ENCODE measurements around the gene RASSF8. TPM values are rescaled to one million over a fixed set of nuclear protein-coding genes. Genes with fewer than 3 reads are reported as not detected.

Gene RASSF8
- total RNA-seq, 1 experiment from 2014 or later, result 9.2 TPM

DNA sequence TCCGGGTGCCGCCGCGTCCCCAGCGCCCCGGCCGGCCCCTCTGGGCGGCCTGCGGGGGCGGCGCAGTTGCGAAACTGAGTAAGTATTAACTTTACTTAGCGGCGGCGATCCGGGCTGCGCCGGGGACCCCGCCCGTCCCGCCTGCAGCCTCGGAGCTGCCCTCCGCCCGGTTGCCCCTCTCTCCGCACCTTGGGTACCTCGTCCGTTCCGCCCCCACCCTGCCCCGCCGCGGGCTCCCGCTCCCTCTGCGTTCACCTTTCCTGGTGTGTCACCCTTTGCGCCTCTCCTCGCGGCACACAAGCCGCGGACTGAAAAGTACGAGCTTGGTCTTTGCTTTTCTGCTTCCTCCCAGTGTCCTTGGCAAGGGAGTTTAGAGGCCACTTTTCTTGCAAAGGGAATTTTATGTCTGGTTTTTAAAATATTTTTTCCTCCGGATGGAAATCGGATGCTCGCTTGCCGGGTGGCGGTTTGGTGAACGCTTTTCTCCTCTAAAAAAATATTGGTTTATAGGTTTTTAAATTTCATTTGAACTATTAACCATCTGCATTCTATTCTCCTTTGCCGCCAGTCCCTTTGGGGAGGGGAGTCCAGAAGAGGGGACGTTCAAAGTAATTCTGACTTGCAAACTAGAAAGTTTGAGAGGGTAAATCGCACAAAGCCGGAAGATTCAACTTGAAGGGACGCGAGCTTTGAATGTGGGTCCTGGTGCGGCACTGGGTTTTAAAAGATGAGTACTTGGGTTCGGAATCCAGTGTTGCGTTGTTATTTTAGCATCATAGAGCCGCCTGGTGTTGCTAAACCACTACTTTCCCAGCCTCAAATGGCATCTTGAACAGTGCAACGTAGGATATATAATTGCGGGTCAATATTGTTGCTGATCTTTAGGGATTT lies 834 bp downstream of the RASSF8 start:
- Histone ChIP-seq H3K79me2 (ENCODE audit: insufficient read depth, low read length) (no peaks in the 10 kb centered on the region), H3K4me3 (replicated peaks in 1 of 2; ENCODE audit: low read depth in 1 of 2, low read length in 2 of 2) (peak overlapping the region; percentile 63 to 70), H3K27me3 (ENCODE audit: insufficient read depth, low read length) (no peaks in the 10 kb centered on the region), H4K20me1 (ENCODE audit: insufficient read depth) (no peaks in the 10 kb centered on the region), H3K36me3 (ENCODE audit: control insufficient read depth in 1 of 2, insufficient read depth in 2 of 2, low read length in 2 of 2) (no peaks in the 10 kb centered on the region), H3K27ac (ENCODE audit: low read depth, low read length) (peak overlapping the region; percentile 71; the same call in 1 of the 2 replicates), H3K9me3 (ENCODE audit: control insufficient read depth in 1 of 2, insufficient read depth in 1 of 2, low read depth in 1 of 2, low read length in 2 of 2) (no peaks in the 10 kb centered on the region), H3K9me2 (ENCODE audit: insufficient read depth) (no peaks in the 10 kb centered on the region), H3K9ac (ENCODE audit: low read length) (peak overlapping the region; percentile 64), H2AFZ (ENCODE audit: low read depth, low read length, poor library complexity, severe bottlenecking) (no peak overlapping the region), H3K4me1 (ENCODE audit: control insufficient read depth in 1 of 2, insufficient read depth in 2 of 2, low read length in 2 of 2) (peaks cover 10 to 13% of the 10 kb centered on the region in 2 experiments), H3K4me2 (ENCODE audit: low read length) (peak overlapping the region; percentile 89)
- ChIA-PET CTCF (interaction anchor here (0.7 kb wide), 1 partner anchor 12 kb away, joined by 3 read pairs; no protein-coding TSS in a partner anchor), POLR2A (no interaction called here), RAD21 (ENCODE audit: low non-redundant PET in 1 of 2, low total read pairs in 2 of 2, uncharacterized antibody in 2 of 2, unreplicated experiment in 2 of 2) (no interaction called here)
- ATAC-seq, result peak; percentile 44
- intact Hi-C loops (cut with micrococcal nuclease), result no loop called here
- no TSS peak for BruUV-seq (replicated peaks)
- DNase-seq (ENCODE audit: low read depth, low spot score), result no peak
- TF ChIP-seq EGR1 (IDR thresholded peaks at IDR 0.05; ENCODE audit: low read depth) (peak; percentile 75), JUND (IDR thresholded peaks at IDR 0.05) (no peak)

DNA sequence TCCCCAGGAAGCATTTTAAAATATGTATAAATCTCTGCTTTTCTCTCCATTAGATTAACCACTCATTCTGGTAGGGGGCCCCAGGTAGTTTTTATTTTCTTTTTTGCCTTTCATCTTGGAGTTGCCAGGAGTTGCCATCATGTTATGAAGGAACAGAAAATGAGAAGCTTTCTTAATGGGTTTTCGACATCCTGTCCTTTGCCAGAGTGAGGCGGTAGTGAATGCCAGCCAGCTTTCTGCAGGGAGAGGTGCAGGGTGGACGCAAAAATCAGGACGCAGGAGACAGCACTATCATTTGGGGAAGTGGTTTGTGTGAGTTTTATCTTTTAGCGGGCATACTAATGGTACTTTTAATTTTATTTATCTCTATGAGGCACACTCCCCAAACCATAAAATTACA lies 1.7 kb downstream of the RASSF8 start:
- no TSS peak for BruUV-seq (replicated peaks)
- H3K27me3 ChIP-seq (ENCODE audit: insufficient read depth, low read length), result no peaks in the 10 kb centered on the region
- H3K9me2 ChIP-seq (ENCODE audit: insufficient read depth), result no peaks in the 10 kb centered on the region
- no peaks in the 10 kb centered on the region for H3K36me3 ChIP-seq (ENCODE audit: control insufficient read depth in 1 of 2, insufficient read depth in 2 of 2, low read length in 2 of 2)
- DNase-seq (ENCODE audit: low read depth, low spot score) (no peak), ATAC-seq (no peak)
- POLR2A ChIA-PET, result no interaction called here
- no peak overlapping the region for H3K27ac ChIP-seq (ENCODE audit: low read depth, low read length)
- no peak for TF ChIP-seq RAD21 (IDR thresholded peaks at IDR 0.05; ENCODE audit: low read depth)
- TF ChIP-seq, protein P1, sequence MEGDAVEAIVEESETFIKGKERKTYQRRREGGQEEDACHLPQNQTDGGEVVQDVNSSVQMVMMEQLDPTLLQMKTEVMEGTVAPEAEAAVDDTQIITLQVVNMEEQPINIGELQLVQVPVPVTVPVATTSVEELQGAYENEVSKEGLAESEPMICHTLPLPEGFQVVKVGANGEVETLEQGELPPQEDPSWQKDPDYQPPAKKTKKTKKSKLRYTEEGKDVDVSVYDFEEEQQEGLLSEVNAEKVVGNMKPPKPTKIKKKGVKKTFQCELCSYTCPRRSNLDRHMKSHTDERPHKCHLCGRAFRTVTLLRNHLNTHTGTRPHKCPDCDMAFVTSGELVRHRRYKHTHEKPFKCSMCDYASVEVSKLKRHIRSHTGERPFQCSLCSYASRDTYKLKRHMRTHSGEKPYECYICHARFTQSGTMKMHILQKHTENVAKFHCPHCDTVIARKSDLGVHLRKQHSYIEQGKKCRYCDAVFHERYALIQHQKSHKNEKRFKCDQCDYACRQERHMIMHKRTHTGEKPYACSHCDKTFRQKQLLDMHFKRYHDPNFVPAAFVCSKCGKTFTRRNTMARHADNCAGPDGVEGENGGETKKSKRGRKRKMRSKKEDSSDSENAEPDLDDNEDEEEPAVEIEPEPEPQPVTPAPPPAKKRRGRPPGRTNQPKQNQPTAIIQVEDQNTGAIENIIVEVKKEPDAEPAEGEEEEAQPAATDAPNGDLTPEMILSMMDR (IDR thresholded peaks at IDR 0.05 in 2 of 3, conservative IDR thresholded peaks at IDR 0.05 in 1 of 3; ENCODE audit: borderline replicate concordance in 1 of 3, insufficient read depth in 1 of 3, low read depth in 2 of 3, low read length in 2 of 3), result peak in 2 of 3 experiments; percentile 6 to 45; a peak in 2 of 6 replicates
- CTCF ChIA-PET, result no interaction called here
- H3K4me1 ChIP-seq (ENCODE audit: control insufficient read depth in 1 of 2, insufficient read depth in 2 of 2, low read length in 2 of 2), result peaks cover 10 to 13% of the 10 kb centered on the region in 2 experiments
- H3K9me3 ChIP-seq (ENCODE audit: control insufficient read depth in 1 of 2, insufficient read depth in 1 of 2, low read depth in 1 of 2, low read length in 2 of 2), result no peaks in the 10 kb centered on the region
- no peak overlapping the region for H3K9ac ChIP-seq (ENCODE audit: low read length)
- peak overlapping the region; percentile 89 for H3K4me2 ChIP-seq (ENCODE audit: low read length)
- intact Hi-C loops (cut with micrococcal nuclease), result no loop called here
- H2AFZ ChIP-seq (ENCODE audit: low read depth, low read length, poor library complexity, severe bottlenecking), result no peak overlapping the region
- RAD21 ChIA-PET (ENCODE audit: low non-redundant PET in 1 of 2, low total read pairs in 2 of 2, uncharacterized antibody in 2 of 2, unreplicated experiment in 2 of 2), result no interaction called here
- no peak overlapping the region for H3K4me3 ChIP-seq (replicated peaks in 1 of 2; ENCODE audit: low read depth in 1 of 2, low read length in 2 of 2)
- no peaks in the 10 kb centered on the region for H4K20me1 ChIP-seq (ENCODE audit: insufficient read depth)
- H3K79me2 ChIP-seq (ENCODE audit: insufficient read depth, low read length), result no peaks in the 10 kb centered on the region

Data from HCT116 (cell line).